B cell (primary cell): ENCODE measurements around the gene HOMER2. TPM values are rescaled to one million over a fixed set of nuclear protein-coding genes. Genes with fewer than 3 reads are reported as not detected.

Experiments
- ATAC-seq: fragments of 200-7000 bp; cut with Tn5 transposase; one replicate; pipeline ENCODE4 v1.10.0; 2021; ENCODE audit warnings: low read depth, mild to moderate bottlenecking, moderate number of reproducible peaks, moderate library complexity
- CTCF ChIA-PET: fragments of 350-600 bp; sonication (Branson Sonifier 250); formaldehyde crosslinking; loops from one replicate; lab custom pipeline; 2021; ENCODE audit warnings: antibody characterized with exemption, inconsistent platforms; lab: Charles Lee
- POLR2A ChIA-PET: fragments of 350-600 bp; sonication (Branson Sonifier 250); formaldehyde crosslinking; loops from one replicate; lab custom pipeline; 2021; ENCODE audit warnings: antibody characterized with exemption; lab: Charles Lee
- DNase-seq: peaks from one replicate; pipeline ENCODE4 v3.0.0; 2013
- H2AFZ ChIP-seq: 2 replicates; pipeline ENCODE4 v1.6.1; 2012; ENCODE audit warnings: mild to moderate bottlenecking, low read depth, low read length; ENCODE audit not compliant: insufficient read depth, poor library complexity, severe bottlenecking
- H3K27ac ChIP-seq, 2 donors: 1 replicate in 1 of 2; 2 replicates in 1 of 2; pipeline ENCODE4 v1.5.1; 2012 to 2013; ENCODE audit warnings: low read length in 2 of 2, mild to moderate bottlenecking in 2 of 2, moderate library complexity in 1 of 2
- H3K27me3 ChIP-seq, 4 experiments: fragments of 200-600 bp in 1 of 4; sonication (generic) in 1 of 4; replicated peaks in 1 of 4; 1 replicate in 2 of 4; 2 replicates in 2 of 4; pipeline versions ENCODE4 v1.6.1 to v1.7.0; 2013 to 2016; ENCODE audit warnings: low read length in 3 of 4, mild to moderate bottlenecking in 2 of 4, mixed read lengths in 1 of 4, moderate library complexity in 1 of 4; ENCODE audit not compliant: insufficient read depth in 4 of 4, control insufficient read depth in 3 of 4; ENCODE audit errors: control extremely low read depth in 1 of 4
- H3K36me3 ChIP-seq, 2 experiments: replicated peaks in 1 of 2; 1 replicate in 1 of 2; 2 replicates in 1 of 2; pipeline versions ENCODE4 v1.6.1 to v1.7.1; 2013; ENCODE audit warnings: low read length in 1 of 2; ENCODE audit not compliant: insufficient read depth in 2 of 2, control insufficient read depth in 1 of 2; ENCODE audit errors: control extremely low read depth in 1 of 2, extremely low read depth in 1 of 2
- H3K4me1 ChIP-seq, 2 donors: fragments of 200-600 bp in 1 of 2; sonication (generic) in 1 of 2; 1 replicate in 1 of 2; 2 replicates in 1 of 2; pipeline versions ENCODE4 v1.5.1 to v1.6.1; 2013 to 2017; ENCODE audit warnings: low read length in 2 of 2; ENCODE audit not compliant: control insufficient read depth in 2 of 2, insufficient read depth in 2 of 2
- H3K4me2 ChIP-seq: replicated peaks from 2 replicates; pipeline ENCODE3; 2012; ENCODE audit warnings: mild to moderate bottlenecking, low read depth, low read length; ENCODE audit not compliant: poor library complexity, severe bottlenecking
- H3K4me3 ChIP-seq, 5 experiments: fragments of 200-600 bp in 1 of 5; sonication (generic) in 1 of 5; 1 replicate in 3 of 5; 2 replicates in 2 of 5; pipeline versions ENCODE4 v1.5.1 to v1.7.0; 2011 to 2016; ENCODE audit warnings: low read length in 4 of 5, mild to moderate bottlenecking in 4 of 5, low read depth in 2 of 5, control low read depth in 1 of 5, moderate library complexity in 1 of 5; ENCODE audit not compliant: insufficient read depth in 1 of 5; ENCODE audit errors: control extremely low read depth in 1 of 5, extremely low read depth in 1 of 5
- H3K79me2 ChIP-seq: fragments of 200-600 bp; sonication (generic); one replicate; pipeline ENCODE4 v1.6.0; 2016; ENCODE audit warnings: low read length; ENCODE audit not compliant: control insufficient read depth, insufficient read depth
- H3K9ac ChIP-seq: fragments of 200-600 bp; sonication (generic); 2 replicates; pipeline ENCODE4 v1.6.1; 2017; ENCODE audit warnings: mild to moderate bottlenecking, low read length, moderate library complexity
- H3K9me3 ChIP-seq, 3 donors: one replicate each; pipeline versions ENCODE4 v1.6.1 to v1.7.1; 2013; ENCODE audit warnings: low read length in 2 of 3; ENCODE audit not compliant: control insufficient read depth in 2 of 3, insufficient read depth in 1 of 3; ENCODE audit errors: control extremely low read depth in 1 of 3
- H4K20me1 ChIP-seq: 2 replicates; pipeline ENCODE4 v1.6.0; 2012; ENCODE audit warnings: mild to moderate bottlenecking, low read length; ENCODE audit not compliant: insufficient read depth, control insufficient read depth, poor library complexity, severe bottlenecking
- H3K27ac Mint-ChIP-seq: one replicate; pipeline ENCODE4 v1.8.0; 2021; ENCODE audit warnings: mixed read lengths
- H3K27me3 Mint-ChIP-seq: one replicate; pipeline ENCODE4 v1.8.0; 2021; ENCODE audit warnings: mixed read lengths
- H3K4me1 Mint-ChIP-seq: one replicate; pipeline ENCODE4 v1.8.0; 2021; ENCODE audit warnings: mixed read lengths
- H3K4me3 Mint-ChIP-seq: one replicate; pipeline ENCODE4 v1.8.0; 2021; ENCODE audit warnings: mixed read lengths
- H3K9me3 Mint-ChIP-seq: one replicate; pipeline ENCODE4 v1.8.0; 2022; ENCODE audit warnings: mixed read lengths; ENCODE audit not compliant: insufficient read depth
- CTCF ChIP-seq: fragments of 200-600 bp; IDR thresholded peaks from one replicate; pipeline ENCODE4 v1.8.0; 2022; ENCODE audit warnings: antibody characterized with exemption, mild to moderate bottlenecking
- EZH2 ChIP-seq: IDR thresholded peaks from 2 replicates; pipeline ENCODE4 v1.6.1; 2012; ENCODE audit warnings: borderline replicate concordance, low read depth, mild to moderate bottlenecking, moderate library complexity, low read length; ENCODE audit not compliant: insufficient read depth, poor library complexity, severe bottlenecking
- WGBS: methylation state at CpG from one replicate; pipeline ENCODE4 v1.1.5; 2013; ENCODE audit warnings: missing lambda C conversion rate; ENCODE audit not compliant: insufficient coverage; 5-methylcytosine and 5-hydroxymethylcytosine counted together
- intact Hi-C: fragments of 100-400 bp; cut with micrococcal nuclease; formaldehyde crosslinking; loops from one replicate; pipeline ENCODE4 v1.10.0; 2022
- polyA plus RNA-seq: library from polyadenylated mRNA; depleted of rRNA; stranded (reverse); fragments of >200 nt; gene quantifications from 2 replicates; pipeline ENCODE4 v1.2.3, GENCODE V29; 2012
- total RNA-seq, 2 donors: library from RNA; stranded (reverse); fragments of 120-200 nt in 1 of 2; gene quantifications; 1 replicate in 1 of 2; 2 replicates in 1 of 2; pipeline versions ENCODE4 v1.2.3 to v1.2.4, GENCODE V29; 2013 to 2022

HOMER2 gene
- total and polyA plus RNA-seq, 2 donors (not counting 1 experiment from before 2014, with no cell fraction given): 5.7 to 19.5 TPM

GRCh38 chr15:82878325-82878724, 74.2 kb downstream of the HOMER2 start:
- no peak for TF ChIP-seq CTCF
- TF ChIP-seq EZH2: no peak
- ChIA-PET CTCF (no interaction called here), POLR2A (no interaction called here)
- no peak overlapping the region for H3K4me3 Mint-ChIP-seq
- DNase-seq: no peak
- Histone ChIP-seq H3K4me1 (no peaks in the 10 kb centered on the region), H3K36me3 (no peaks in the 10 kb centered on the region), H3K4me3 (no peak overlapping the region), H3K79me2 (no peaks in the 10 kb centered on the region), H3K9ac (no peak overlapping the region), H3K4me2 (no peak overlapping the region), H4K20me1 (no peaks in the 10 kb centered on the region), H3K27me3 (no peaks in the 10 kb centered on the region), H3K9me3 (no peaks in the 10 kb centered on the region), H3K27ac (no peak overlapping the region), H2AFZ (no peak overlapping the region)
- intact Hi-C loops: no loop called here
- no peaks in the 10 kb centered on the region for H3K4me1 Mint-ChIP-seq
- ATAC-seq: no peak
- 83% methylated on average over 2 of the region's 5 CpGs for WGBS
- H3K27ac Mint-ChIP-seq: no peak overlapping the region
- no peaks in the 10 kb centered on the region for H3K27me3 Mint-ChIP-seq
- no peaks in the 10 kb centered on the region for H3K9me3 Mint-ChIP-seq

DNA sequence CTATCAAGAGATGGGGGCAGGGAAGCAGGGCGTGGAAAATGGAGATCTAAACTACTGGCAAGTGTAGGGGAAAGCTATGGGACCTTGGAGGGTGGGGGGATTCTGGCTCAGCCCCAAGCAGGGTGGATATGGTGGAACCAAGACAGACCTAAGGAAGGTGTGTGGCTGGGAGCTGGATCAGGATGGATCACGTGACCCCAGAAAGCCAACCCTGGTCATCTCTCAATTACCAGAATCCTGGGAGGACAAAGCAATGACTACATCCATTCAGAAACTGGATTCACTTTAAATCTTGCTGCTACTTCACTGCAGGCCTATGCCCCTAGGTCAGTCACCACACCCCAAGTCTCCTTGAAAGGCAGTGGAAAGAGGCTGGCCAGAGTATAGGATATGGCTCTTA, 74.7 kb downstream of the HOMER2 start:
- CTCF ChIA-PET: no interaction called here
- WGBS: 67% methylated on average over 1 of the region's 2 CpGs

More for the DNA sequence above, 74.7 kb downstream of the HOMER2 start:
- Mint-ChIP-seq H3K27ac (no peak overlapping the region), H3K9me3 (no peaks in the 10 kb centered on the region), H3K4me3 (no peak overlapping the region), H3K27me3 (no peaks in the 10 kb centered on the region), H3K4me1 (no peaks in the 10 kb centered on the region)
- no peak for DNase-seq
- ATAC-seq: no peak
- H3K9me3 ChIP-seq: no peaks in the 10 kb centered on the region
- H4K20me1 ChIP-seq: no peaks in the 10 kb centered on the region
- H3K79me2 ChIP-seq: no peaks in the 10 kb centered on the region
- H3K4me2 ChIP-seq: no peak overlapping the region
- POLR2A ChIA-PET: no interaction called here
- TF ChIP-seq EZH2 (no peak), CTCF (no peak)
- no peak overlapping the region for H3K4me3 ChIP-seq
- H2AFZ ChIP-seq: no peak overlapping the region
- H3K36me3 ChIP-seq: no peaks in the 10 kb centered on the region
- H3K27ac ChIP-seq: no peak overlapping the region
- no peak overlapping the region for H3K9ac ChIP-seq
- no peaks in the 10 kb centered on the region for H3K4me1 ChIP-seq
- intact Hi-C loops: no loop called here
- no peaks in the 10 kb centered on the region for H3K27me3 ChIP-seq
